K562 (cell line): Measurements from ENCODE around the gene UNC13A. TPM values are rescaled to one million over a fixed set of nuclear protein-coding genes. Genes with fewer than 3 reads are reported as not detected.

Source experiments
- ADNP ChIP-seq: fragments of 200-800 bp; sonication (Bioruptor generic); IDR thresholded peaks from 2 replicates; pipeline ENCODE4 v1.6.1; 2016; ENCODE audit warnings: missing genetic modification characterization, missing compliant biosample characterization
- DACH1 ChIP-seq: fragments of 450-650 bp; IDR thresholded peaks from 2 replicates; pipeline ENCODE4 v1.6.1; 2018; ENCODE audit not compliant: partially characterized antibody
- PRPF4 ChIP-seq: fragments of 200-400 bp; formaldehyde crosslinking; IDR thresholded peaks from one replicate; pipeline ENCODE4 v1.6.1; 2017; ENCODE audit warnings: low read length, low read depth, mild to moderate bottlenecking; ENCODE audit not compliant: insufficient read depth, poor library complexity, severe bottlenecking
- polyA plus RNA-seq, 8 experiments: library from polyadenylated mRNA; depleted of rRNA in 4 of 8; stranded (reverse) in 5 of 8; unstranded in 3 of 8; fragments of >200 nt; fragmentation: Nextera tagmentation in 2 of 8; fragmentation: Illumina TruSeq in 1 of 8; extraction: Ambion mirVana in 2 of 8; extraction: Trizol in 1 of 8; gene quantifications; 2 replicates each; pipeline versions ENCODE4 v1.2.1 to v1.2.3, GENCODE V29; 2011 to 2014; ENCODE audit warnings: inconsistent platforms in 1 of 8, missing spikeins in 1 of 8
- total RNA-seq, 7 experiments: library from RNA; depleted of rRNA in 6 of 7; stranded (reverse); fragments of >200 nt in 6 of 7; fragmentation: Illumina TruSeq in 2 of 7; extraction: Trizol in 2 of 7; gene quantifications; 2 replicates each; pipeline versions ENCODE4 v1.2.1 to v1.2.3, GENCODE V29; 2011 to 2021; ENCODE audit warnings: low replicate concordance in 1 of 7
- TF ChIP-seq, protein P1 (sequence below): fragments of 450-650 bp; IDR thresholded peaks from 2 replicates; pipeline ENCODE4 v1.6.1; 2016; ENCODE audit warnings: low read depth

Gene UNC13A
- total and polyA plus RNA-seq, 9 of the 15 experiments (the other 6 are each of a cell fraction or from before 2014, with no cell fraction given) = 0.03 to 1.0 (median 0.25) TPM

DNA sequence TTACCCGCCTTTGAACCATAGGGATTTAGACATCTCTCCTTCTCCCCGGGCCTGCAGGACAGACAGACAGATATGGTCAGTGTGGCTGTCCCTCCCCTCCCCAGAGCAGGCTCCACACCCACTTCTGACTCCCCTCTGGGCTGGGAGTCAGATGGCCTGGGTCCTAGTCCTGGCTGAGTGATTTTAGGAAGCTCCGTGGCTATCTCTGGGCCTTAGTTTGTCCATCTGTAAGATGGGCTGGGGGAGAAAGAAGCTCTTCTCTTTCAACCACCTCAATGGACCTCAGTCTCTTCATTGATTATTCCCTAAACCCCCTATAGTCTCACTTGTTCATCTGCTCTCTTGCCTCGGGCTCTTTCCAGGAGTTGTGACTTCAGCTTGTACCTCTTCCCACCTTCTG is 35.5 kb downstream of the UNC13A start (continued):
- TF ChIP-seq, protein P1, sequence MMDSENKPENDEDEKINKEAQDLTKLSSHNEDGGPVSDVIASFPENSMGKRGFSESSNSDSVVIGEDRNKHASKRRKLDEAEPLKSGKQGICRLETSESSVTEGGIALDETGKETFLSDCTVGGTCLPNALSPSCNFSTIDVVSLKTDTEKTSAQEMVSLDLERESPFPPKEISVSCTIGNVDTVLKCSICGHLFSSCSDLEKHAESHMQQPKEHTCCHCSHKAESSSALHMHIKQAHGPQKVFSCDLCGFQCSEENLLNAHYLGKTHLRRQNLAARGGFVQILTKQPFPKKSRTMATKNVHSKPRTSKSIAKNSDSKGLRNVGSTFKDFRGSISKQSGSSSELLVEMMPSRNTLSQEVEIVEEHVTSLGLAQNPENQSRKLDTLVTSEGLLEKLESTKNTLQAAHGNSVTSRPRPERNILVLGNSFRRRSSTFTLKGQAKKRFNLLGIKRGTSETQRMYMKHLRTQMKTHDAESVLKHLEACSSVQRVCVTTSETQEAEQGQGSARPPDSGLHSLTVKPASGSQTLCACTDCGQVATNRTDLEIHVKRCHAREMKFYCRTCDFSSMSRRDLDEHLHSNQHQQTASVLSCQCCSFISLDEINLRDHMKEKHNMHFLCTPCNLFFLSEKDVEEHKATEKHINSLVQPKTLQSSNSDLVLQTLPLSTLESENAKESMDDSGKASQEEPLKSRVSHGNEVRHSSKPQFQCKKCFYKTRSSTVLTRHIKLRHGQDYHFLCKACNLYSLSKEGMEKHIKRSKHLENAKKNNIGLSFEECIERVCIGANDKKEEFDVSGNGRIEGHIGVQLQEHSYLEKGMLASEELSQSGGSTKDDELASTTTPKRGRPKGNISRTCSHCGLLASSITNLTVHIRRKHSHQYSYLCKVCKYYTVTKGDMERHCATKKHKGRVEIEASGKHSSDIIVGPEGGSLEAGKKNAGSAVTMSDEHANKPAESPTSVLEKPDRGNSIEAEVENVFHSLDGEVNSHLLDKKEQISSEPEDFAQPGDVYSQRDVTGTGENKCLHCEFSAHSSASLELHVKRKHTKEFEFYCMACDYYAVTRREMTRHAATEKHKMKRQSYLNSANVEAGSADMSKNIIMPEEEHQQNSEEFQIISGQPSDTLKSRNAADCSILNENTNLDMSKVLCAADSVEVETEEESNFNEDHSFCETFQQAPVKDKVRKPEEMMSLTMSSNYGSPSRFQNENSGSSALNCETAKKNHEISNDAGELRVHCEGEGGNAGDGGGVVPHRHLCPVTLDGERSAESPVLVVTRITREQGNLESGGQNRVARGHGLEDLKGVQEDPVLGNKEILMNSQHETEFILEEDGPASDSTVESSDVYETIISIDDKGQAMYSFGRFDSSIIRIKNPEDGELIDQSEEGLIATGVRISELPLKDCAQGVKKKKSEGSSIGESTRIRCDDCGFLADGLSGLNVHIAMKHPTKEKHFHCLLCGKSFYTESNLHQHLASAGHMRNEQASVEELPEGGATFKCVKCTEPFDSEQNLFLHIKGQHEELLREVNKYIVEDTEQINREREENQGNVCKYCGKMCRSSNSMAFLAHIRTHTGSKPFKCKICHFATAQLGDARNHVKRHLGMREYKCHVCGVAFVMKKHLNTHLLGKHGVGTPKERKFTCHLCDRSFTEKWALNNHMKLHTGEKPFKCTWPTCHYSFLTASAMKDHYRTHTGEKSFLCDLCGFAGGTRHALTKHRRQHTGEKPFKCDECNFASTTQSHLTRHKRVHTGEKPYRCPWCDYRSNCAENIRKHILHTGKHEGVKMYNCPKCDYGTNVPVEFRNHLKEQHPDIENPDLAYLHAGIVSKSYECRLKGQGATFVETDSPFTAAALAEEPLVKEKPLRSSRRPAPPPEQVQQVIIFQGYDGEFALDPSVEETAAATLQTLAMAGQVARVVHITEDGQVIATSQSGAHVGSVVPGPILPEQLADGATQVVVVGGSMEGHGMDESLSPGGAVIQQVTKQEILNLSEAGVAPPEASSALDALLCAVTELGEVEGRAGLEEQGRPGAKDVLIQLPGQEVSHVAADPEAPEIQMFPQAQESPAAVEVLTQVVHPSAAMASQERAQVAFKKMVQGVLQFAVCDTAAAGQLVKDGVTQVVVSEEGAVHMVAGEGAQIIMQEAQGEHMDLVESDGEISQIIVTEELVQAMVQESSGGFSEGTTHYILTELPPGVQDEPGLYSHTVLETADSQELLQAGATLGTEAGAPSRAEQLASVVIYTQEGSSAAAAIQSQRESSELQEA = no peak
- TF ChIP-seq PRPF4 (no peak), DACH1 (no peak), ADNP (tag) (0 out of 2 replicates have a peak, but pooled peaks have one; percentile 16)
- TF ChIP-seq, all 486 proteins: peak for 3
